H9 (cell line): ENCODE data around the gene NTNG2. TPM values are rescaled to one million over a fixed set of nuclear protein-coding genes. Genes with fewer than 3 reads are reported as not detected.

Source experiments
- DNase-seq: peaks from one replicate; pipeline ENCODE4 v3.0.0-alpha.2; 2017
- H2AFZ ChIP-seq: one replicate; pipeline ENCODE4 v1.6.1; 2013; ENCODE audit warnings: mild to moderate bottlenecking, low read length, control low read depth, moderate library complexity
- H2AK5ac ChIP-seq: 2 replicates; pipeline ENCODE4 v1.6.1; 2013; ENCODE audit warnings: low read length, control low read depth, mixed read lengths; ENCODE audit not compliant: insufficient read length
- H2BK120ac ChIP-seq: one replicate; pipeline ENCODE4 v1.6.1; 2013; ENCODE audit warnings: low read depth, mild to moderate bottlenecking, low read length, control low read depth, inconsistent platforms; ENCODE audit not compliant: poor library complexity, severe bottlenecking
- H2BK12ac ChIP-seq: 2 replicates; pipeline ENCODE4 v1.6.1; 2013; ENCODE audit warnings: low read length, control low read depth, mixed read lengths, low read depth; ENCODE audit not compliant: insufficient read length
- H2BK15ac ChIP-seq: 2 replicates; pipeline ENCODE4 v1.6.1; 2013; ENCODE audit warnings: low read depth, low read length, control low read depth
- H2BK20ac ChIP-seq: one replicate; pipeline ENCODE4 v1.6.1; 2013; ENCODE audit warnings: low read depth, mild to moderate bottlenecking, low read length, control low read depth, inconsistent platforms; ENCODE audit not compliant: poor library complexity, severe bottlenecking
- H2BK5ac ChIP-seq: 2 replicates; pipeline ENCODE4 v1.6.1; 2013; ENCODE audit warnings: low read length, control low read depth, mixed read lengths; ENCODE audit not compliant: insufficient read length
- H3K14ac ChIP-seq: 2 replicates; pipeline ENCODE4 v1.6.1; 2013; ENCODE audit warnings: low read length, control low read depth; ENCODE audit not compliant: insufficient read depth
- H3K18ac ChIP-seq: 2 replicates; pipeline ENCODE4 v1.6.1; 2013; ENCODE audit warnings: low read depth, mild to moderate bottlenecking, mixed read lengths, low read length, control low read depth; ENCODE audit not compliant: insufficient read length
- H3K23ac ChIP-seq: 2 replicates; pipeline ENCODE4 v1.6.1; 2013; ENCODE audit warnings: low read length, control low read depth, mixed read lengths, low read depth; ENCODE audit not compliant: insufficient read length
- H3K23me2 ChIP-seq: 2 replicates; pipeline ENCODE4 v1.6.1; 2013; ENCODE audit warnings: low read depth, mild to moderate bottlenecking, mixed read lengths, low read length, control low read depth; ENCODE audit not compliant: insufficient read length, poor library complexity, severe bottlenecking
- H3K27ac ChIP-seq: 2 replicates; pipeline ENCODE4 v1.5.1; 2013; ENCODE audit warnings: low read length, control low read depth, mixed read lengths, low read depth; ENCODE audit not compliant: insufficient read length
- H3K27me3 ChIP-seq: 2 replicates; pipeline ENCODE4 v1.6.1; 2013; ENCODE audit warnings: low read length, control low read depth, inconsistent platforms; ENCODE audit not compliant: insufficient read depth
- H3K4ac ChIP-seq: 2 replicates; pipeline ENCODE4 v1.6.1; 2013; ENCODE audit warnings: low read depth, mild to moderate bottlenecking, control low read depth, inconsistent platforms, low read length, moderate library complexity
- H3K4me1 ChIP-seq: 2 replicates; pipeline ENCODE4 v1.6.1; 2013; ENCODE audit warnings: low read length, control low read depth, inconsistent platforms; ENCODE audit not compliant: insufficient read depth
- H3K4me2 ChIP-seq: 2 replicates; pipeline ENCODE4 v1.6.1; 2013; ENCODE audit warnings: low read length, control low read depth, mixed read lengths; ENCODE audit not compliant: insufficient read length, insufficient read depth
- H3K56ac ChIP-seq: 2 replicates; pipeline ENCODE4 v1.6.1; 2013; ENCODE audit warnings: low read depth, mild to moderate bottlenecking, mixed read lengths, low read length, control low read depth; ENCODE audit not compliant: insufficient read length
- H3K79me1 ChIP-seq: 2 replicates; pipeline ENCODE4 v1.6.1; 2013; ENCODE audit warnings: low read depth, mild to moderate bottlenecking, moderate library complexity, low read length, control low read depth, inconsistent platforms; ENCODE audit not compliant: insufficient read depth, poor library complexity, severe bottlenecking
- H3K79me2 ChIP-seq: 2 replicates; pipeline ENCODE4 v1.6.1; 2013; ENCODE audit warnings: low read length, control low read depth, inconsistent platforms; ENCODE audit not compliant: insufficient read depth
- H3K9ac ChIP-seq: 2 replicates; pipeline ENCODE4 v1.6.1; 2013; ENCODE audit warnings: low read length, control low read depth, mixed read lengths; ENCODE audit not compliant: insufficient read length; ENCODE audit errors: extremely low read depth
- H3K9me3 ChIP-seq: one replicate; pipeline ENCODE4 v1.6.1; 2013; ENCODE audit warnings: low read depth, low read length, inconsistent platforms; ENCODE audit not compliant: control insufficient read depth
- H3T11ph ChIP-seq: one replicate; pipeline ENCODE4 v1.6.1; 2013; ENCODE audit warnings: mild to moderate bottlenecking, low read length, control low read depth, inconsistent platforms
- H4K20me1 ChIP-seq: one replicate; pipeline ENCODE4 v1.6.1; 2013; ENCODE audit not compliant: control insufficient read depth, insufficient read length, insufficient read depth
- H4K5ac ChIP-seq: 2 replicates; pipeline ENCODE4 v1.6.1; 2013; ENCODE audit warnings: low read depth, mild to moderate bottlenecking, mixed read lengths, low read length, control low read depth; ENCODE audit not compliant: insufficient read length
- H4K8ac ChIP-seq: replicated peaks from 2 replicates; pipeline ENCODE4 v1.6.1; 2013; ENCODE audit warnings: low read length, control low read depth, mixed read lengths, low read depth; ENCODE audit not compliant: insufficient read length
- H4K91ac ChIP-seq: 2 replicates; pipeline ENCODE4 v1.6.1; 2013; ENCODE audit warnings: low read depth, mild to moderate bottlenecking, moderate library complexity, mixed read lengths, low read length, control low read depth; ENCODE audit not compliant: insufficient read length
- H3K27ac Mint-ChIP-seq, 3 experiments: 2 replicates in 2 of 3; 3 replicates in 1 of 3; pipeline ENCODE4 v1.8.0; 2020 to 2021; ENCODE audit warnings: mixed read lengths in 3 of 3, mild to moderate bottlenecking in 1 of 3, moderate library complexity in 1 of 3
- H3K27me3 Mint-ChIP-seq: 2 replicates; pipeline ENCODE4 v1.8.0; 2021; ENCODE audit warnings: low read depth, mild to moderate bottlenecking, moderate library complexity, mixed read lengths
- H3K36me3 Mint-ChIP-seq, 3 experiments: 2 replicates in 2 of 3; 3 replicates in 1 of 3; pipeline ENCODE4 v1.8.0; 2020 to 2021; ENCODE audit warnings: low read depth in 3 of 3, mixed read lengths in 3 of 3; ENCODE audit not compliant: insufficient read depth in 1 of 3
- H3K4me1 Mint-ChIP-seq, 2 experiments: 2 replicates each; pipeline ENCODE4 v1.8.0; 2020; ENCODE audit warnings: mixed read lengths in 2 of 2
- H3K4me3 Mint-ChIP-seq, 2 experiments: 2 replicates in 1 of 2; 3 replicates in 1 of 2; pipeline ENCODE4 v1.8.0; 2020 to 2021; ENCODE audit warnings: mild to moderate bottlenecking in 2 of 2, mixed read lengths in 2 of 2, moderate library complexity in 1 of 2
- H3K9me3 Mint-ChIP-seq, 2 experiments: 2 replicates in 1 of 2; 3 replicates in 1 of 2; pipeline ENCODE4 v1.8.0; 2020; ENCODE audit warnings: mild to moderate bottlenecking in 2 of 2, mixed read lengths in 2 of 2, moderate library complexity in 1 of 2
- WGBS: extraction: QIAGEN DNeasy Blood & Tissue Kit; methylation state at CpG from one replicate; pipeline ENCODE4 v1.1.7; 2013; ENCODE audit warnings: missing lambda C conversion rate, low lambda C conversion rate, mixed read lengths; ENCODE audit not compliant: insufficient read length; ENCODE audit errors: extremely low coverage; 5-methylcytosine and 5-hydroxymethylcytosine counted together
- total RNA-seq: library from RNA; stranded (reverse); gene quantifications from 2 replicates; pipeline ENCODE4 v1.2.1, GENCODE V29; 2021
- TF ChIP-seq, protein P1 (sequence below): fragments of 200-600 bp; sonication (generic); conservative IDR thresholded peaks from 3 replicates; pipeline ENCODE4 v1.8.0; 2021; ENCODE audit warnings: antibody characterized with exemption, mild to moderate bottlenecking

Gene NTNG2
- total RNA-seq, 1 experiment from 2014 or later: 0.52 TPM

DNA sequence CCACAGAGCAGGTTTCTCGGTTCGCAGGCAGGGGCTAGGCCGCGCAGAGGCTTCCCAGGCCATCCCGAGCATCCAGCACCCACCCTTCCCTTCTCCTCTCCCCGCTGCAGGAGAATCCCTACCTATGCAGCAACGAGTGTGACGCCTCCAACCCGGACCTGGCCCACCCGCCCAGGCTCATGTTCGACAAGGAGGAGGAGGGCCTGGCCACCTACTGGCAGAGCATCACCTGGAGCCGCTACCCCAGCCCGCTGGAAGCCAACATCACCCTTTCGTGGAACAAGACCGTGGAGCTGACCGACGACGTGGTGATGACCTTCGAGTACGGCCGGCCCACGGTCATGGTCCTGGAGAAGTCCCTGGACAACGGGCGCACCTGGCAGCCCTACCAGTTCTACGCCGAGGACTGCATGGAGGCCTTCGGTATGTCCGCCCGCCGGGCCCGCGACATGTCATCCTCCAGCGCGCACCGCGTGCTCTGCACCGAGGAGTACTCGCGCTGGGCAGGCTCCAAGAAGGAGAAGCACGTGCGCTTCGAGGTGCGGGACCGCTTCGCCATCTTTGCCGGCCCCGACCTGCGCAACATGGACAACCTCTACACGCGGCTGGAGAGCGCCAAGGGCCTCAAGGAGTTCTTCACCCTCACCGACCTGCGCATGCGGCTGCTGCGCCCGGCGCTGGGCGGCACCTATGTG is 36.1 kb downstream of the NTNG2 start:
- no peak overlapping the region for H3K4ac ChIP-seq
- no peak overlapping the region for H2BK20ac ChIP-seq
- WGBS: no CpG with 5 or more reads among the region's 58 CpGs
- no peak overlapping the region for H3K56ac ChIP-seq
- H3K27ac ChIP-seq: no peak overlapping the region
- H4K8ac ChIP-seq: no peak overlapping the region
- H3K4me1 Mint-ChIP-seq: peaks cover 5 to 8% of the 10 kb centered on the region in 2 experiments; a peak in 3 of 4 replicates
- DNase-seq: no peak
- H3K23ac ChIP-seq: no peak overlapping the region
- H3K27me3 Mint-ChIP-seq: peaks cover 10% of the 10 kb centered on the region
- peaks cover 0 to 5% (median 3%) of the 10 kb centered on the region in 3 experiments; a peak in 3 of 7 replicates for H3K36me3 Mint-ChIP-seq
- no peak overlapping the region for H2AK5ac ChIP-seq
- H3K9me3 ChIP-seq: peaks cover 10% of the 10 kb centered on the region
- no peak overlapping the region for H3K18ac ChIP-seq
- no peak overlapping the region for H3T11ph ChIP-seq
- no peak overlapping the region for H4K5ac ChIP-seq
- H3K27me3 ChIP-seq: no peaks in the 10 kb centered on the region
- H2BK15ac ChIP-seq: no peak overlapping the region
- no peak overlapping the region for H2BK12ac ChIP-seq
- no peaks in the 10 kb centered on the region for H4K20me1 ChIP-seq
- H3K9me3 Mint-ChIP-seq: peaks cover 6 to 7% of the 10 kb centered on the region in 2 experiments; a peak in 4 of 5 replicates
- no peak overlapping the region for H2AFZ ChIP-seq
- no peak overlapping the region for H3K4me2 ChIP-seq
- H3K14ac ChIP-seq: no peak overlapping the region; the same call in 1 of the 2 replicates
- no peaks in the 10 kb centered on the region for H3K23me2 ChIP-seq
- H3K79me1 ChIP-seq: no peaks in the 10 kb centered on the region
- TF ChIP-seq, protein P1, sequence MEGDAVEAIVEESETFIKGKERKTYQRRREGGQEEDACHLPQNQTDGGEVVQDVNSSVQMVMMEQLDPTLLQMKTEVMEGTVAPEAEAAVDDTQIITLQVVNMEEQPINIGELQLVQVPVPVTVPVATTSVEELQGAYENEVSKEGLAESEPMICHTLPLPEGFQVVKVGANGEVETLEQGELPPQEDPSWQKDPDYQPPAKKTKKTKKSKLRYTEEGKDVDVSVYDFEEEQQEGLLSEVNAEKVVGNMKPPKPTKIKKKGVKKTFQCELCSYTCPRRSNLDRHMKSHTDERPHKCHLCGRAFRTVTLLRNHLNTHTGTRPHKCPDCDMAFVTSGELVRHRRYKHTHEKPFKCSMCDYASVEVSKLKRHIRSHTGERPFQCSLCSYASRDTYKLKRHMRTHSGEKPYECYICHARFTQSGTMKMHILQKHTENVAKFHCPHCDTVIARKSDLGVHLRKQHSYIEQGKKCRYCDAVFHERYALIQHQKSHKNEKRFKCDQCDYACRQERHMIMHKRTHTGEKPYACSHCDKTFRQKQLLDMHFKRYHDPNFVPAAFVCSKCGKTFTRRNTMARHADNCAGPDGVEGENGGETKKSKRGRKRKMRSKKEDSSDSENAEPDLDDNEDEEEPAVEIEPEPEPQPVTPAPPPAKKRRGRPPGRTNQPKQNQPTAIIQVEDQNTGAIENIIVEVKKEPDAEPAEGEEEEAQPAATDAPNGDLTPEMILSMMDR: no peak
- no peak overlapping the region for H2BK5ac ChIP-seq
- H3K4me3 Mint-ChIP-seq: no peak overlapping the region
- no peak overlapping the region for H3K27ac Mint-ChIP-seq
- no peak overlapping the region for H2BK120ac ChIP-seq
- no peak overlapping the region for H4K91ac ChIP-seq
- H3K9ac ChIP-seq: no peak overlapping the region
- no peaks in the 10 kb centered on the region for H3K79me2 ChIP-seq
- no peaks in the 10 kb centered on the region for H3K4me1 ChIP-seq
